ENCODE results near the gene RAB44.
"Not testable (repeated sequence)": the region's sequence is repeated elsewhere in the genome, so short reads cannot be mapped to it uniquely, and the experiment has no call there.

The RAB44 gene

DNA sequence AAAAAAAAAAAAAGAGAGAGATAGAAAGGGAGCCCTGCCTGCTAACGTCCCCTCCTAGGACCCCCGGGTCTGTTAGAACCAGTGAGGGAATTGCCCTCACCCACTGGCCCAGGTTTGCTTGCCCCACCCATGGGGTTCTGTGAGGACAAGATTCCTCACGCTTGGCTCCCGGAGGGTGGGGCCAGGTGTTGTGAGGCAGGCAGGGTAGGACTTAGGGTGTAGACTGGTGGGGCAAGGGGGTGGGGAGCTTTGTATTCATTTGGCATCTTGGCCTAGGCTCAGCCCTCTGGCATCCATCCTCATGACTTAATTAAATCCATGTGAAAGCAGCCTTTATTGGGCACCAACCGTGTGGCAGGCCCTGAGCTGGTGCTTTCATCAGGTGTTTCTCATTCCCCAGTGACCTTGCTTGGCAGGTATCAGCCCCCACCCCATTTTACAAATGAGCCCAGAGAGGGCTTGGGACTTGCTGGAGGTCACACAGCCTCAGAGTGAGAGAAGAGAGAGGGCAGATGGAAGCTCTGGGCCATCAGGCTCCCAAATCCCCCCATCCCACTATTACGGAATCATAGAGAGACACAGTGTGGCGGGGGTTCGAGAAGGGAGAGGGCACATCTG is 19.0 kb downstream of the RAB44 start:
- DNase-seq: no peak

GRCh38 chr6:36717231-36717825 is 19.7 kb downstream of the RAB44 start:
- DNase-seq: no peak

GRCh38 chr6:36717871-36718540 is 20.4 kb downstream of the RAB44 start:
- no peak for DNase-seq

DNA sequence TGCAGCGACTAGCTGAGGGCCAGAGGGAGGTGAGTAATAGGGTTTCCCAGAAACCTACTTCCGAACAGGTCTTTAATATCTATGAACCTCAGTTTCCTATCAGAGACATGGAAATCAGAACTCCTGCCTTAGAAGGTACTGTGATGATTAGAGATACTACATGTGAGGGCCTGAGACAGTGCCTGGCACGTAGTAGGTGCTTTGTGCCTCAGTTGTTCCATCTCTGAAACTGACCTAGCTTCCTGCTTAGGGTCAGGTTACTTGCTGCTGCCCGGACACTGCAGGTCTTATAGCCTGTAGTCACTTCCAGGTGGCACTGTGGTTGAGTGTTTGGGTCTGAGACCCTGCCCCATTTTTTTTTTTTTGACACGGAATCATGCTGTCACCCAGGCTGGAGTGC is 20.9 kb downstream of the RAB44 start:
- no peak for DNase-seq

DNA sequence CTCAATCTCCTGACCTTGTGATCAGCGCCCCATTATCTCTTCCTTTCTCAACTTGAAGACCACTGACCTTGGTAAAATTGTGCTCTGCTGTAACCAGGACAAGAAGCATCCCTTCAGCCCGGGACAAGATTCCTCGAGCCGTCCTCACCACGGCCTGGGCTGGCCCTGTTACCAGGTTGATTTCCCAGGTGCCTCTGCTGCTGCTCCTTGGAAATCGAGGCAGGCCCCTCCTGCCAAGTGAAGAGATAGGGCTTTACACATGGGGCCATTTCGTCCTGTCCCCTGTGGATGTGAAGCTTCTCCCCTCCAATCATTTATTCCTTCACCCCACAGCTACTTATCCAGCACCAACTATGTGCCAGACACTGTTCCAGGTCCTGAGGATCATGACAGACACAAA is 21.5 kb downstream of the RAB44 start:
- no peak for DNase-seq

DNA sequence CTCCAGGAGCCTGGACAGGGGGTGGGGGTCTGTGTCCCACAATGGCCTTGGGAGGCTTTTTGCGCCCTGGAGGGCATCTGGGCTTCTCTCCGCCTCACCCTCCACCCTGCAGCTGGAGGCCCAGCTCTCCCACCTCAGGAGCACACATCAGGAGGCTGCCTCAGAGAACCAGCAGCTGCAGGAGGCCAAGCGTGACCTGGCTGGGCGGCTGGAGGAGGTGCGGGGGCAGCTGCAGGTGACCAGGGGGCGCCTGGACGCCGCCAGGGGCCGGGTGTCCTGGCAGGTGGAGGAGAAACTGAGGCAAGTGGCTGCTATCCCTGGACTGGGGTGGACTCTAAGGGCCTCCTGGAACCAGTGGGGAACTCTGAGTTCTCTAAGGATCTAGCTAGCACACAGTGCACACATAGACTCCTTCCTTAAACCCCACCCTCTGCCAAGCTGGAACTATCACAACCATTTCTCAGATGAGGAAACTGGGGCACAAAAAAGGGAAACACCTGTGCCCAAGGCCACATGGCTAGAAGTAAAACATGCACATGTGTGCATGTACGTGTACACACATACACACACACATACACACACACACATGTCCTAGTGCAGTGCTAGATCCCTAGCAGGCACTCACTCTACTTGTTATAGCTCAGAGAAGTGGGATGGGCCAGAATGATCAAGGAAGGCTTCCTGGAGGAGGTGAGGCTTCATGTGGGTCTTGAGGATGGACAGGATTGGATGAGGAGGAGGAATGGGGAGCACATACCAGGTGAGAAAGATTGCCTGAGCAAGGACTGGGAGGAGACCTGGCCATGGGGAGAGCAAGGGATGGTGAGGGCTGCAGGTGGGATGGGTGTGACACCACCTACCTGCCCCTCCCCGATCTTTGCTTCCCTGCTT is 22.9 kb downstream of the RAB44 start:
- DNase-seq: no peak

- peak; percentile 13 for DNase-seq
Observed at GRCh38 chr6:36721369-36722140, 23.9 kb downstream of the RAB44 start.

DNA sequence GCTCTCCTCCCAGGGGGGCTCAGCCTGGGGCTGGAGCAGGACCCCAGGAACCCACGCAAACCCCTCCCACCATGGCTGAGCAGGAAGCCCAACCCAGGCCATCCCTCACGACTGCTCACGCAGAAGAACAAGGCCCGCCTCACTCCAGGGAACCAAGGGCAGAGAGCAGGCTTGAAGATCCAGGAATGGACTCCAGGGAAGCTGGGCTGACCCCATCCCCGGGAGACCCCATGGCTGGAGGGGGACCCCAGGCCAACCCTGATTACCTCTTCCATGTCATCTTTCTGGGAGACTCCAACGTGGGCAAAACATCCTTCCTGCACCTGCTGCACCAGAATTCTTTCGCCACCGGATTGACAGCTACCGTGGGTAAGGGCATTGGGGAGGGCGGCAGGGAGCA is 24.7 kb downstream of the RAB44 start:
- no peak for DNase-seq

DNA sequence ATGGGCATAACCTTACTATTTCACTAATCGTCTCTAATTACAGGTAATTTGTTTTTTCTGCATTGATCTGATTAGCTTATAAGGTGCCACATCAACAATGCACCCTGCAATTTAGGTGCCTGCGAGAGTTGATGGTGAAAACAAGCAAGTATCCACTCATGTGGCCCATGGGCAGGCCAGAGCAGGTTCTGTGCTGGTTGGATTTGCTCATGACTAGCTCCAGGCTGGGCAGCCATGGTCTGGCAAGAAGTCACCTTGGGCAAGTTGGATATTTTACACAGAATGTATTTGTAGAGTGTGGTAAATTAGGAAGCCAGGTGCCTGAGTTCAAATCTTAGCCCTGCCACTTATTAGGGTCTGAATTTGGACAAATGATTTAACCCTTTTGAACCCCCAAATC is 25.3 kb downstream of the RAB44 start:
- no peak for DNase-seq

DNA sequence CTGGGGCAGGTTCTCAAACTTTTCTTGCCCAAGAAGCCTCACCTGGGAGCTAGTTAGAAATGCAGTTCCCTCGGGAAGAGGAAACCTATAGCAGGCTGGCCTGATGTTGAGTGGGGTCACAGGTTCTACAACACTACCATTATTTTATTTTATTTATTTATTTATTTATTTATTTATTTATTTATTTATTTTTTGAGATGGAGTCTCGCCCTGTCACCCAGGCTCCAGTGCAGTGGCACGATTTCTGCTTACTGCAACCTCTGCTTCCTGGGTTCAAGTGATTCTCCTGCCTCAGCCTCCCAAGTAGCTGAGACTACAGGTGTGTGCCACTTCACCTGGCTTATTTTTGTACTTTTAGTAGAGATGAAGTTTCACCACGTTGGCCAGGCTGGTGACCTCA is 26.4 kb downstream of the RAB44 start:
- not testable (repeated sequence) for DNase-seq

GRCh38 chr6:36724514-36725390 is 27.1 kb downstream of the RAB44 start:
- peak; percentile 47 for DNase-seq

GRCh38 chr6:36725581-36725980 is 28.0 kb downstream of the RAB44 start:
- DNase-seq: no peak

- DNase-seq: peak; percentile 17
Observed at GRCh38 chr6:36727505-36728021, 29.9 kb downstream of the RAB44 start.

- no peak for DNase-seq
Observed at GRCh38 chr6:36728289-36729160, 30.9 kb downstream of the RAB44 start.

DNA sequence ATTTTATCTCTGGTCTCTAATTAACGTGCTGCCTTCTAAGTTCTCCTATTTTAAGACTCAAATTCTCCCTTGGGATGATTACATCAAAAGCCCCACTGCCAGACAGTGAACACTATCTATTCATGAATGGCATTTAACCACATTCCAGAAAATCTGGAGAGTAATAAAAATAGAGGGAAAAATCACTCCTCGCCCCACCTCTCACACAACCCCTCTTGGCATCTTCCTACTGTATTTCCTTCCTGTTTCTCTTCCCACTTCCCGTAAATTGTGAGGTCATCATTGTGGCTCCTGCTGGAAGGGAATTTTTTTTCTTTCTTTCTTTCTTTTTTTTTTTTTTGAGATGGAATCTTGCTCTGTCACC is 31.5 kb downstream of the RAB44 start:
- no peak for DNase-seq

DNA sequence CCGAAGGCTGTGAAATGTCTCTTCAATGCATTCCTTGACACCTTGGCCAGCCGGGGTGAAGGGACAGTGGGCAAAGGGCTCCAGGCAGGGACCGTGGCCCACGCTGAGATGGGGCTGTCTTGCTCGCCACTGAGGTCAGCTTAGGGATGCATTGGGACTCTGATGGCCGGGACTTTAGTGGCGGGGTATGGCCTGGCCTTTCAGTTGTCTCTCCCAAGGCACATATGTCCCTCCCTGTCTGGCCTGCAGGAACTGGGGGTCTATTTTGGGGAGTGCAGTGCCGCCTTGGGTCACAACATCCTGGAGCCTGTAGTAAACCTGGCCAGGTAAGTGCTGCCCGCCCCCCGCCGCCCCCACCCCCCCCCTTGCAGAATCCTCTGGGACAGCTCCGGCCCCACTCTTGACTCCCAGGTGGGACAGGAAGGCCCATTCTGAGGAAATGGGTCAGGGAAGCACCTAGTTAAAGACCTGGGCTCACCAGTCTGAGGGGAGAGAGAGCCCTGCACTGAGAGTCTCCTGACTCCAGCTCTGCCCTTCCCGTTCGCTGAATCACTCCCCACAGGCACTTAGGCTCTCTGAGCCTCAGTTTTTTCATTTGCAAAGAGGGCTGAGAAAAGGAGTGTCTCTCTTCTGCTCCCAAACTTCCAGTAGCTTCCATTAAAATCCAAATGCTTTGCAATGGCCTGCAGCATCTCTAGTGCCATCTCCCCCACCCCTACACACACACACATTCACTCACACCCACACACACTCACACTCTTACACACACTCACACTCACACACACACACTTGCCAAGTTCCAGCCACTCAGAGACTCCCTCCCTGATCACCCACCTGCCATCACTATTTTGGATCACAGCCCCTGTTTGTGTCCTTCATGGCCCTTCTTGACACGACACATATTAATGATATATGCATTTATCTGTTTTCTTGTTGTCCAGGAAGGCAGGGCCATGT is 33.1 kb downstream of the RAB44 start:
- no peak for DNase-seq

DNA sequence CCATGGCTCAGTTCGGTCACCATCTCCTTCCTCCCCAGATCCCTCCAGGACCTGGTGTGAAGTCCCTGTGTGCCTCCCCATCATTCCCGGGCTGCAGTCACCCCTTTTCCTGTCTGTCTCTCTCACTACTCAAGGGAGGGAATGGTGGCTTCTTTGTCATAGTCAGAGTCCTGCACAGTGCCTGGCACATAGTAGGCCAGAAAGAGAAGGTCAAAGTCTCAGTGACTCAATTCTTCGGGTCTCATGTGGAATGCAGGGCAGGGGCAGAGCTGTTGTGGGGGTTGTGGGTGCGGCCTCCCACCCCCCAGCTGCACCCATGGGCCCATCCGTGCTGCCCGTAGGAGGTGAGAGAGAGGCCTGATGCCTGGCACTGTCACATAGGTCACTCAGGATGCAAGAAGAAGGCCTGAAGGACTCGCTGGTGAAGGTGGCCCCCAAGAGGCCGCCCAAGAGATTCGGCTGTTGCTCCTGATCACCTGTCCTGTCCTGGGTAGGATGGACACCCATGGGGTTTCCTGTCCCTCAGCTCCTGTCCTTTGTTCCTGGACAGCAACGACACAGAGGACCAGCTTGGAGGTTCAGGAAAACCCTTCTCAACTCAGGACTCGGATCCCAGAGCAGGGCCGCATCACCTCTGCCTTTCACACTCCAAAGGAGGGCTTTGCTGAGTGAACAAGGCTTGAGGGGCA is 34.1 kb downstream of the RAB44 start:
- DNase-seq: no peak

DNA sequence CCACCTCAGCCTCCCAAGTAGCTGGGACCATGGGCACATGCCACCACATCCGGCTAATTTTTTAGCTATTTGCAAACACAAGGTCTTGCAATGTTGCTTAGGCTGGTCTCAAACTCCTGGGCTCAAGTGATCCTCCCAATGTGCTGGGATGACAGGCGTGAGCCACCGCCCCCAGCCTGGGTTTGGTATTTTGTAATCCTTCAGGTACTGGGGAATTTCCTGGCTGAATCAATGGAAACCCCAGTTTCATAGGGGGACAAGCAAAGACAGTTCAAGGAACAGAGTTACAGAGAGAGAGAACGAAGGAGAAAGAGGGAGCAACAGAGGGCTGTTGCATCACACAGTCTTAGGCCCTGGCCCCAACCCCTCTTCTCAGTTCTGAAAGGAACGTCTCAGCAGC is 35.7 kb downstream of the RAB44 start:
- DNase-seq: no peak

All from DMS79 (cell line).